Measurements from ENCODE around the gene ATG5. TPM values are rescaled to one million over a fixed set of nuclear protein-coding genes. Genes with fewer than 3 reads are reported as not detected.

Gene ATG5
- polyA plus RNA-seq, 1 of the 3 experiments (the other 2 are of a cell fraction), result 15.5 TPM

- no peak overlapping the region for H3K9ac ChIP-seq
- 0 out of 4 replicates have a peak overlapping the region, but pooled peaks of 1 of the 2 experiments have one; percentile 26 for H3K27ac ChIP-seq (ENCODE audit: low read depth in 2 of 2, low read length in 1 of 2)
- H3K9me2 ChIP-seq, result no peaks in the 10 kb centered on the region
- H3K9me3 ChIP-seq, result no peaks in the 10 kb centered on the region
- 64% methylated on average over 17 of the region's 18 CpGs for WGBS (ENCODE audit: low lambda C conversion rate)
- no peaks in the 10 kb centered on the region for H4K20me1 ChIP-seq (ENCODE audit: insufficient read depth)
- no peaks in the 10 kb centered on the region for H3K27me3 ChIP-seq (ENCODE audit: insufficient read depth)
- H3K79me2 ChIP-seq (ENCODE audit: insufficient read depth), result no peaks in the 10 kb centered on the region
- peaks cover 5 to 13% of the 10 kb centered on the region in 2 experiments; a peak in 2 of 4 replicates for H3K4me1 ChIP-seq (ENCODE audit: control insufficient read depth in 1 of 2, insufficient read depth in 2 of 2, low read depth in 1 of 2, low read length in 1 of 2)
- H3F3A ChIP-seq (replicated peaks; ENCODE audit: insufficient read depth), result peaks cover 10% of the 10 kb centered on the region
- ChIA-PET POLR2A (no interaction called here), CTCF (interaction anchor here (0.5 kb wide), 1 partner anchor 408 kb away, joined by 3 read pairs; no protein-coding TSS in a partner anchor)
- no peaks in the 10 kb centered on the region for H3K36me3 ChIP-seq (replicated peaks in 1 of 2; ENCODE audit: control insufficient read depth in 1 of 2, insufficient read depth in 2 of 2, low read length in 1 of 2)
- peak overlapping the region; percentile 61 for H2AFZ ChIP-seq (ENCODE audit: low read depth)
- no peak for TF ChIP-seq RFX5 (IDR thresholded peaks at IDR 0.05; ENCODE audit: low read length)
- peak; percentile 45 for TF ChIP-seq NFIC (IDR thresholded peaks at IDR 0.05; ENCODE audit: borderline replicate concordance)
- peak; percentile 53; the same call in 1 of the 2 replicates for TF ChIP-seq RXRA (IDR thresholded peaks at IDR 0.05; ENCODE audit: borderline replicate concordance, low read depth)
- TF ChIP-seq RCOR1 (IDR thresholded peaks at IDR 0.05; ENCODE audit: low read length), result no peak
- TF ChIP-seq FOXJ3 (CRISPR knock-in tag; IDR thresholded peaks at IDR 0.05), result no peak
- no peak for TF ChIP-seq EZH2phosphoT487 (IDR thresholded peaks at IDR 0.05; ENCODE audit: borderline replicate concordance, low read depth)
- TF ChIP-seq, protein P1, sequence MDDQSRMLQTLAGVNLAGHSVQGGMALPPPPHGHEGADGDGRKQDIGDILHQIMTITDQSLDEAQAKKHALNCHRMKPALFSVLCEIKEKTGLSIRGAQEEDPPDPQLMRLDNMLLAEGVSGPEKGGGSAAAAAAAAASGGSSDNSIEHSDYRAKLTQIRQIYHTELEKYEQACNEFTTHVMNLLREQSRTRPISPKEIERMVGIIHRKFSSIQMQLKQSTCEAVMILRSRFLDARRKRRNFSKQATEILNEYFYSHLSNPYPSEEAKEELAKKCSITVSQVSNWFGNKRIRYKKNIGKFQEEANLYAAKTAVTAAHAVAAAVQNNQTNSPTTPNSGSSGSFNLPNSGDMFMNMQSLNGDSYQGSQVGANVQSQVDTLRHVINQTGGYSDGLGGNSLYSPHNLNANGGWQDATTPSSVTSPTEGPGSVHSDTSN (IDR thresholded peaks at IDR 0.05), result peak; percentile 76
- no peak for TF ChIP-seq POLR2AphosphoS5 (IDR thresholded peaks at IDR 0.05; ENCODE audit: low read depth, low read length)
- TF ChIP-seq FOSL2 (IDR thresholded peaks at IDR 0.05; ENCODE audit: borderline replicate concordance, low read depth), result peak; percentile 51; the same call in 1 of the 2 replicates
- TF ChIP-seq MXI1 (IDR thresholded peaks at IDR 0.05; ENCODE audit: low read depth, low read length), result no peak
- peak; percentile 46; the same call in 1 of the 2 replicates for TF ChIP-seq JUND (IDR thresholded peaks at IDR 0.05)
- TF ChIP-seq NRF1 (IDR thresholded peaks at IDR 0.05; ENCODE audit: low read depth, low read length), result no peak
- TF ChIP-seq TCF12 (IDR thresholded peaks at IDR 0.05), result peak; percentile 35
- DNase-seq, result no peak
- H3K4me2 ChIP-seq, result peak overlapping the region; percentile 53; the same call in 1 of the 2 replicates
- no peak overlapping the region for H3K4me3 ChIP-seq (ENCODE audit: low read depth in 2 of 2, low read length in 1 of 2)
Measured at GRCh38 chr6:106134906-106135634, 190.5 kb downstream of the ATG5 start.

Small RNAs within 50 kb of the gene (small RNA-seq; reads per million reads assigned to genes)
- gene RF00015 (0 reads per million in 7 experiments), gene RN7SL47P (0 reads per million in 7 experiments), gene RNU6-344P (0 reads per million in 7 experiments)

Other genes starting within 250 kb of the ATG5 start
- gene PRDM1, start 239.4 kb downstream of the ATG5 start, polyA plus RNA-seq (2012; rRNA removed), result 2.3 and 4.0 TPM in 2 replicates
- gene CRYBG1, start 35.0 kb upstream of the ATG5 start, polyA plus RNA-seq (2012; rRNA removed), result 13.8 and 14.9 TPM in 2 replicates

Data from SK-N-SH (cell line).